Stimulated activated CD8-positive, alpha-beta memory T cell treated with anti-CD3 and anti-CD28 coated beads, Interleukin-4, amount 100 ng/mL, for 24 hours (primary cell): ENCODE results near the gene TPSAB1.
"Not testable (repeated sequence)": the region's sequence is repeated elsewhere in the genome, so short reads cannot be mapped to it uniquely, and the experiment has no call there.

Source experiments
- DNase-seq: peaks from one replicate; pipeline ENCODE4 v3.0.0-alpha.2; 2020; ENCODE audit warnings: low read depth

TPSAB1 gene

GRCh38 chr16:1223355-1224214, 16.9 kb upstream of the TPSAB1 start:
- no peak for DNase-seq

- no peak for DNase-seq
These were observed 15.9 kb upstream of the TPSAB1 start for GRCh38 chr16:1224558-1224957.

- DNase-seq, result no peak
These were observed 15.5 kb upstream of the TPSAB1 start, which contains the start of gene TPSG1 for GRCh38 chr16:1225051-1225451. TPSG1 (minus strand) TSS chr16:1225268; CDS start chr16:1225252, 16 bp downstream.

- not testable (repeated sequence) for DNase-seq
These were observed 14.7 kb upstream of the TPSAB1 start for GRCh38 chr16:1225728-1226311.

GRCh38 chr16:1226692-1227091, 13.8 kb upstream of the TPSAB1 start:
- not testable (repeated sequence) for DNase-seq

- DNase-seq, result not testable (repeated sequence)
These were observed 12.3 kb upstream of the TPSAB1 start for GRCh38 chr16:1228227-1228626.

- not testable (repeated sequence) for DNase-seq
These were observed 11.0 kb upstream of the TPSAB1 start for GRCh38 chr16:1229476-1229875.

- DNase-seq, result not testable (repeated sequence)
These were observed 10.4 kb upstream of the TPSAB1 start, which contains the start of gene TPSB2 for GRCh38 chr16:1230084-1230470. TPSB2 (minus strand) TSS chr16:1230184; CDS start chr16:1229951, 233 bp downstream.

- not testable (repeated sequence) for DNase-seq
These were observed 9.9 kb upstream of the TPSAB1 start for GRCh38 chr16:1230471-1231212.

- DNase-seq, result not testable (repeated sequence)
These were observed 9.2 kb upstream of the TPSAB1 start for GRCh38 chr16:1231301-1231700.

- DNase-seq, result not testable (repeated sequence)
These were observed 8.3 kb upstream of the TPSAB1 start for GRCh38 chr16:1232049-1232748.

GRCh38 chr16:1236659-1237058, 3.8 kb upstream of the TPSAB1 start:
- DNase-seq, result not testable (repeated sequence)

- DNase-seq, result no peak
These were observed 2.5 kb upstream of the TPSAB1 start for GRCh38 chr16:1237990-1238389.

GRCh38 chr16:1238909-1239308, 1.6 kb upstream of the TPSAB1 start:
- not testable (repeated sequence) for DNase-seq

- not testable (repeated sequence) for DNase-seq
These were observed 930 bp upstream of the TPSAB1 start for GRCh38 chr16:1239575-1239974.

- not testable (repeated sequence) for DNase-seq
These were observed 576 bp downstream of the TPSAB1 start for GRCh38 chr16:1241081-1241480.

GRCh38 chr16:1243363-1243762, 2.9 kb downstream of the TPSAB1 start:
- DNase-seq, result not testable (repeated sequence)

- not testable (repeated sequence) for DNase-seq
These were observed 3.7 kb downstream of the TPSAB1 start for GRCh38 chr16:1243907-1244850.

GRCh38 chr16:1244881-1245280, 4.4 kb downstream of the TPSAB1 start:
- no peak for DNase-seq

GRCh38 chr16:1245452-1246020, 5.0 kb downstream of the TPSAB1 start:
- DNase-seq, result no peak
